H9 (cell line): ENCODE results near the gene RASA2. TPM values are rescaled to one million over a fixed set of nuclear protein-coding genes. Genes with fewer than 3 reads are reported as not detected.

Source experiments
- DNase-seq: peaks from one replicate; pipeline ENCODE4 v3.0.0-alpha.2; 2017
- H2AFZ ChIP-seq: one replicate; pipeline ENCODE4 v1.6.1; 2013; ENCODE audit warnings: mild to moderate bottlenecking, low read length, control low read depth, moderate library complexity
- H2AK5ac ChIP-seq: 2 replicates; pipeline ENCODE4 v1.6.1; 2013; ENCODE audit warnings: low read length, control low read depth, mixed read lengths; ENCODE audit not compliant: insufficient read length
- H2BK120ac ChIP-seq: one replicate; pipeline ENCODE4 v1.6.1; 2013; ENCODE audit warnings: low read depth, mild to moderate bottlenecking, low read length, control low read depth, inconsistent platforms; ENCODE audit not compliant: poor library complexity, severe bottlenecking
- H2BK12ac ChIP-seq: 2 replicates; pipeline ENCODE4 v1.6.1; 2013; ENCODE audit warnings: low read length, control low read depth, mixed read lengths, low read depth; ENCODE audit not compliant: insufficient read length
- H2BK15ac ChIP-seq: 2 replicates; pipeline ENCODE4 v1.6.1; 2013; ENCODE audit warnings: low read depth, low read length, control low read depth
- H2BK20ac ChIP-seq: one replicate; pipeline ENCODE4 v1.6.1; 2013; ENCODE audit warnings: low read depth, mild to moderate bottlenecking, low read length, control low read depth, inconsistent platforms; ENCODE audit not compliant: poor library complexity, severe bottlenecking
- H2BK5ac ChIP-seq: 2 replicates; pipeline ENCODE4 v1.6.1; 2013; ENCODE audit warnings: low read length, control low read depth, mixed read lengths; ENCODE audit not compliant: insufficient read length
- H3K14ac ChIP-seq: 2 replicates; pipeline ENCODE4 v1.6.1; 2013; ENCODE audit warnings: low read length, control low read depth; ENCODE audit not compliant: insufficient read depth
- H3K18ac ChIP-seq: 2 replicates; pipeline ENCODE4 v1.6.1; 2013; ENCODE audit warnings: low read depth, mild to moderate bottlenecking, mixed read lengths, low read length, control low read depth; ENCODE audit not compliant: insufficient read length
- H3K23ac ChIP-seq: 2 replicates; pipeline ENCODE4 v1.6.1; 2013; ENCODE audit warnings: low read length, control low read depth, mixed read lengths, low read depth; ENCODE audit not compliant: insufficient read length
- H3K23me2 ChIP-seq: 2 replicates; pipeline ENCODE4 v1.6.1; 2013; ENCODE audit warnings: low read depth, mild to moderate bottlenecking, mixed read lengths, low read length, control low read depth; ENCODE audit not compliant: insufficient read length, poor library complexity, severe bottlenecking
- H3K27ac ChIP-seq: 2 replicates; pipeline ENCODE4 v1.5.1; 2013; ENCODE audit warnings: low read length, control low read depth, mixed read lengths, low read depth; ENCODE audit not compliant: insufficient read length
- H3K27me3 ChIP-seq: 2 replicates; pipeline ENCODE4 v1.6.1; 2013; ENCODE audit warnings: low read length, control low read depth, inconsistent platforms; ENCODE audit not compliant: insufficient read depth
- H3K4ac ChIP-seq: 2 replicates; pipeline ENCODE4 v1.6.1; 2013; ENCODE audit warnings: low read depth, mild to moderate bottlenecking, control low read depth, inconsistent platforms, low read length, moderate library complexity
- H3K4me1 ChIP-seq: 2 replicates; pipeline ENCODE4 v1.6.1; 2013; ENCODE audit warnings: low read length, control low read depth, inconsistent platforms; ENCODE audit not compliant: insufficient read depth
- H3K4me2 ChIP-seq: 2 replicates; pipeline ENCODE4 v1.6.1; 2013; ENCODE audit warnings: low read length, control low read depth, mixed read lengths; ENCODE audit not compliant: insufficient read length, insufficient read depth
- H3K56ac ChIP-seq: 2 replicates; pipeline ENCODE4 v1.6.1; 2013; ENCODE audit warnings: low read depth, mild to moderate bottlenecking, mixed read lengths, low read length, control low read depth; ENCODE audit not compliant: insufficient read length
- H3K79me1 ChIP-seq: 2 replicates; pipeline ENCODE4 v1.6.1; 2013; ENCODE audit warnings: low read depth, mild to moderate bottlenecking, moderate library complexity, low read length, control low read depth, inconsistent platforms; ENCODE audit not compliant: insufficient read depth, poor library complexity, severe bottlenecking
- H3K79me2 ChIP-seq: 2 replicates; pipeline ENCODE4 v1.6.1; 2013; ENCODE audit warnings: low read length, control low read depth, inconsistent platforms; ENCODE audit not compliant: insufficient read depth
- H3K9ac ChIP-seq: 2 replicates; pipeline ENCODE4 v1.6.1; 2013; ENCODE audit warnings: low read length, control low read depth, mixed read lengths; ENCODE audit not compliant: insufficient read length; ENCODE audit errors: extremely low read depth
- H3K9me3 ChIP-seq: one replicate; pipeline ENCODE4 v1.6.1; 2013; ENCODE audit warnings: low read depth, low read length, inconsistent platforms; ENCODE audit not compliant: control insufficient read depth
- H3T11ph ChIP-seq: one replicate; pipeline ENCODE4 v1.6.1; 2013; ENCODE audit warnings: mild to moderate bottlenecking, low read length, control low read depth, inconsistent platforms
- H4K20me1 ChIP-seq: one replicate; pipeline ENCODE4 v1.6.1; 2013; ENCODE audit not compliant: control insufficient read depth, insufficient read length, insufficient read depth
- H4K5ac ChIP-seq: 2 replicates; pipeline ENCODE4 v1.6.1; 2013; ENCODE audit warnings: low read depth, mild to moderate bottlenecking, mixed read lengths, low read length, control low read depth; ENCODE audit not compliant: insufficient read length
- H4K8ac ChIP-seq: replicated peaks from 2 replicates; pipeline ENCODE4 v1.6.1; 2013; ENCODE audit warnings: low read length, control low read depth, mixed read lengths, low read depth; ENCODE audit not compliant: insufficient read length
- H4K91ac ChIP-seq: 2 replicates; pipeline ENCODE4 v1.6.1; 2013; ENCODE audit warnings: low read depth, mild to moderate bottlenecking, moderate library complexity, mixed read lengths, low read length, control low read depth; ENCODE audit not compliant: insufficient read length
- H3K27ac Mint-ChIP-seq, 3 experiments: 2 replicates in 2 of 3; 3 replicates in 1 of 3; pipeline ENCODE4 v1.8.0; 2020 to 2021; ENCODE audit warnings: mixed read lengths in 3 of 3, mild to moderate bottlenecking in 1 of 3, moderate library complexity in 1 of 3
- H3K27me3 Mint-ChIP-seq: 2 replicates; pipeline ENCODE4 v1.8.0; 2021; ENCODE audit warnings: low read depth, mild to moderate bottlenecking, moderate library complexity, mixed read lengths
- H3K36me3 Mint-ChIP-seq, 3 experiments: 2 replicates in 2 of 3; 3 replicates in 1 of 3; pipeline ENCODE4 v1.8.0; 2020 to 2021; ENCODE audit warnings: low read depth in 3 of 3, mixed read lengths in 3 of 3; ENCODE audit not compliant: insufficient read depth in 1 of 3
- H3K4me1 Mint-ChIP-seq, 2 experiments: 2 replicates each; pipeline ENCODE4 v1.8.0; 2020; ENCODE audit warnings: mixed read lengths in 2 of 2
- H3K4me3 Mint-ChIP-seq, 2 experiments: 2 replicates in 1 of 2; 3 replicates in 1 of 2; pipeline ENCODE4 v1.8.0; 2020 to 2021; ENCODE audit warnings: mild to moderate bottlenecking in 2 of 2, mixed read lengths in 2 of 2, moderate library complexity in 1 of 2
- H3K9me3 Mint-ChIP-seq, 2 experiments: 2 replicates in 1 of 2; 3 replicates in 1 of 2; pipeline ENCODE4 v1.8.0; 2020; ENCODE audit warnings: mild to moderate bottlenecking in 2 of 2, mixed read lengths in 2 of 2, moderate library complexity in 1 of 2
- WGBS: extraction: QIAGEN DNeasy Blood & Tissue Kit; methylation state at CpG from one replicate; pipeline ENCODE4 v1.1.7; 2013; ENCODE audit warnings: missing lambda C conversion rate, low lambda C conversion rate, mixed read lengths; ENCODE audit not compliant: insufficient read length; ENCODE audit errors: extremely low coverage; 5-methylcytosine and 5-hydroxymethylcytosine counted together
- total RNA-seq: library from RNA; stranded (reverse); gene quantifications from 2 replicates; pipeline ENCODE4 v1.2.1, GENCODE V29; 2021
- TF ChIP-seq, protein P1 (sequence below): fragments of 200-600 bp; sonication (generic); conservative IDR thresholded peaks from 3 replicates; pipeline ENCODE4 v1.8.0; 2021; ENCODE audit warnings: antibody characterized with exemption, mild to moderate bottlenecking

The RASA2 gene
- total RNA-seq, 1 experiment from 2014 or later: 24.4 TPM

GRCh38 chr3:141552440-141552991, 65.7 kb downstream of the RASA2 start:
- TF ChIP-seq, protein P1, sequence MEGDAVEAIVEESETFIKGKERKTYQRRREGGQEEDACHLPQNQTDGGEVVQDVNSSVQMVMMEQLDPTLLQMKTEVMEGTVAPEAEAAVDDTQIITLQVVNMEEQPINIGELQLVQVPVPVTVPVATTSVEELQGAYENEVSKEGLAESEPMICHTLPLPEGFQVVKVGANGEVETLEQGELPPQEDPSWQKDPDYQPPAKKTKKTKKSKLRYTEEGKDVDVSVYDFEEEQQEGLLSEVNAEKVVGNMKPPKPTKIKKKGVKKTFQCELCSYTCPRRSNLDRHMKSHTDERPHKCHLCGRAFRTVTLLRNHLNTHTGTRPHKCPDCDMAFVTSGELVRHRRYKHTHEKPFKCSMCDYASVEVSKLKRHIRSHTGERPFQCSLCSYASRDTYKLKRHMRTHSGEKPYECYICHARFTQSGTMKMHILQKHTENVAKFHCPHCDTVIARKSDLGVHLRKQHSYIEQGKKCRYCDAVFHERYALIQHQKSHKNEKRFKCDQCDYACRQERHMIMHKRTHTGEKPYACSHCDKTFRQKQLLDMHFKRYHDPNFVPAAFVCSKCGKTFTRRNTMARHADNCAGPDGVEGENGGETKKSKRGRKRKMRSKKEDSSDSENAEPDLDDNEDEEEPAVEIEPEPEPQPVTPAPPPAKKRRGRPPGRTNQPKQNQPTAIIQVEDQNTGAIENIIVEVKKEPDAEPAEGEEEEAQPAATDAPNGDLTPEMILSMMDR: no peak
- no CpG with 5 or more reads among the region's 2 CpGs for WGBS
- Histone ChIP-seq H2BK120ac (no peak overlapping the region), H3K4me1 (no peaks in the 10 kb centered on the region), H3K27ac (no peak overlapping the region), H3K56ac (no peak overlapping the region), H3K27me3 (no peaks in the 10 kb centered on the region), H3K9ac (no peak overlapping the region), H3K9me3 (no peaks in the 10 kb centered on the region), H3K79me1 (no peaks in the 10 kb centered on the region), H4K20me1 (no peaks in the 10 kb centered on the region), H2BK15ac (no peak overlapping the region), H3K18ac (no peak overlapping the region), H3K4me2 (no peak overlapping the region), H4K91ac (no peak overlapping the region), H4K5ac (no peak overlapping the region), H2BK5ac (no peak overlapping the region), H3K14ac (no peak overlapping the region), H3K23ac (no peak overlapping the region), H3K79me2 (no peaks in the 10 kb centered on the region), H2BK20ac (no peak overlapping the region), H4K8ac (no peak overlapping the region), H3K4ac (no peak overlapping the region), H2AK5ac (no peak overlapping the region), H3K23me2 (no peaks in the 10 kb centered on the region), H2AFZ (no peak overlapping the region), H3T11ph (no peak overlapping the region), H2BK12ac (no peak overlapping the region)
- Mint-ChIP-seq H3K27ac (no peak overlapping the region), H3K27me3 (no peaks in the 10 kb centered on the region), H3K4me1 (peaks cover 0 to 3% of the 10 kb centered on the region in 2 experiments; a peak in 1 of 4 replicates), H3K36me3 (peaks cover 0 to 6% (median 6%) of the 10 kb centered on the region in 3 experiments; a peak in 3 of 7 replicates), H3K4me3 (no peak overlapping the region), H3K9me3 (peaks cover 0 to 3% of the 10 kb centered on the region in 2 experiments; a peak in 1 of 5 replicates)
- DNase-seq: no peak
